OCI-LY1 (cell line): ENCODE measurements around the gene STK39.

Experiments used
- CTCF ChIP-seq: fragments of 200-600 bp; sonication (generic), shearing (Covaris generic); IDR thresholded peaks from 2 replicates; pipeline ENCODE4 v1.5.1; 2017; ENCODE audit warnings: mild to moderate bottlenecking, antibody characterized with exemption, low read length, moderate library complexity, mixed read lengths
- EZH2 ChIP-seq: fragments of 200-600 bp; sonication (generic), shearing (Covaris generic); IDR thresholded peaks from 2 replicates; pipeline ENCODE4 v1.8.0; 2017; ENCODE audit warnings: borderline replicate concordance, mixed run types, mild to moderate bottlenecking, antibody characterized with exemption, low read length, moderate library complexity, mixed read lengths

GRCh38 chr2:168138374-168138773 is 109.0 kb downstream of the STK39 start:
- no peak for TF ChIP-seq CTCF
- no peak for TF ChIP-seq EZH2
